Measurements from ENCODE around the gene DDX1. TPM values are rescaled to one million over a fixed set of nuclear protein-coding genes. Genes with fewer than 3 reads are reported as not detected.
"Not testable (repeated sequence)": the region's sequence is repeated elsewhere in the genome, so short reads cannot be mapped to it uniquely, and the experiment has no call there.

Gene DDX1
- total RNA-seq, 1 donor from 2014 or later = 130 TPM

DNA sequence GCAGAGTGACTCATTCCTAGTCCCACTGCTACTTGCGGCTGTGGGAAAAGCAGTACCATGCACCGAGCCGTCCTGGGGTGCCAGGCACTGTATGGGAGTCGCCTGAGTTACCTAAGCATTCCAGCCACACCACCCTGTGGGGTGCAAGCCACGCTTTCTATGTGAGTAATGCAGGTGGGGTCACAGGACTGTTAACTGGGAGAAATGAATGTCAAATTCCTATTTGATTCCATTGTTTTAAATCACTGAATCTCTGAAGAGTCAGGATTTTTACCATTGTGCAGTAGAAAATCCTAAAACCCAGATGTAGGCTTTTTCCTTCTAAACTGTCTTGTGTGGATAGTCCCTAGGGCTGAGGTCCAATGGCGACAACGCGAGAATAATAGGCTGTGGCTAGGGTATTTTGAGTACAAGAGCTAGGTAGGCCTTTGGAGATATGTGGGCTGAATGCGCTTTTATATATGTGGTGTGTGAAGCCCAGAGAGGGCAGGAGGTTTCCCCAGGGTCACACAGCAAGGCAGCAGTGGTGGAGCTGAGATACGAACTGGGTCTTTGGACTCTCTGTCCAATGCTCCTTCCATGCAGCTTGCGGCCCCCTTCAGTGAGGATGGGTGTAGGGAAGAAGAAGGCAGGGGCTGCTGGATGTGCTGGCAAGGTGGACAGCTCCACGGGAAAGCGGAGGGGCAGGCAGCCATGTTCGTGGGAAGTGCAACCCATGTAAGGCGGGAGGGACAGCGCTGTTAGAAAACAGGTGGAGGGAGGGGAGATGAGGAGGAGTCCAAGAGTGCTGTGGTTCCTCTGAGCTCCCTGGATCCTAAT, 83.2 kb downstream of the DDX1 start:
- peak; percentile 99 for DNase-seq (ENCODE audit: low read depth)

DNA sequence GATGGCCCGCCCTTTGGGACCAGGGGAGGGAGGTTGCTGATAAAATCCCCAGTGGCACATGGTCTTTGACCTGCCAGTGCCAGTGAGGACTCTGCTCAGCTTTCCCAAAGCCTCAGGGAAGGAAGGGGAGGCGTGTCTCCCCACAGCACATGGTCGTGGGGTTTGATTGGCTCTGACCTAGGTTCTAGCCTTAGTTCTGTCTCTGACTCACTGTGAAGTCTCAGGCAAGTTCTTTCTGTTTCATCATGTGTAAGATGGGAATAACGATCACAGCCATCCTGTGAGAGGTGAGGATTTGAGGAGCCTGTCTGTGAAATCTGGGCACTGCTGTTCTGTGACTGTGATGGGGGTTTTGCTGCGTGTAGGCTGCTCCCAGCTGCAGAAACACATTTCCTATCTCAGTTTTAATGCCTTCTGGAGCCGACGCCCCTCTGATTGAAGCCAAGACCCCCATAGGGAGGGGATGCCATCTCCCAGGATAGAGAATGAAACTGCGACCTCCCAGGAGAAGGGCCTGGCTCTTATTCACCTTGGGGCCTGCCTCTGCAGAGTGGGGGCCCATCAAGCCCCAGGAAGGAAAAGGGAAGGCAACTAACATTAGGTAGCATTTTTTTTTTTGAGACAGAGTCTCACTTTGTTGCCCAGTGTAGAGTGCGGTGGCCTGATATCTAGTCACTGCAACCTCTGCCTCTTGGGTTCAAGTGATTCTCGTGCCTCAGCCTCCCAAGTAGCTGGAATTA, 84.0 kb downstream of the DDX1 start:
- DNase-seq (ENCODE audit: low read depth) = peak; percentile 93

DNA sequence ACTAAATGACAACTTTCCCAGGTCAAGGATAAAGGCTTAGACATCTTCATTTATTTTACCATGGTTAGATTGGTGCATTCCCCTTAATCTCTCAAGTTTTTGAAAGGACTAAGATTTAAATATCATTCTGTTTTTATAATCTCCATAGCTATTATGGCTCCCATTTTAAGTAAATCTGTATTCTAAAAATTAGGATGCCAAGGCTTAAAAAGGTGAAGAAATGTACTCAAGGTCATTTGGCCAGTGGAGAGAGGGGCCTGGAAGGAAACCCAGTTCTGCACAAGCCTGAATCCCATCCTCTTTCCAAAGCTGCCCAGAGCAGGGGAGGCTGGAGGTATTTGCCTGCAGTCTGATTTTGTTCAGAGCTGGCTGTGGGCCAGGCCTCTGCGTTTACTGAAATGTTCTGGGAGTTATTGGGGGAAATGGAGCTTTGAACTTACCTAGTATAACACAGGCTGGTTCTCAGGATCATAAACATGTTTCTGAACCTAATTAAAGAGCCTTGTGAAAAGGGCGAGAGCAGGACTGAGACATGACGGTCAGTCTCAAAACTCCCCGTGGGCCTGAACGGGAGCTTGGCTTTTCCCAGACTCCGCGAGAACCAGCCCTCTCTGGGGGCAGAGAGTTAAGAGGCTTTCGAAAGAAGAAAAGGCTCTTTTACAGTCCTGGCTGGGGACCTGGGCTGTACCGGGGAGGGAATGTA, 85.6 kb downstream of the DDX1 start:
- DNase-seq (ENCODE audit: low read depth) = peak; percentile 46

DNA sequence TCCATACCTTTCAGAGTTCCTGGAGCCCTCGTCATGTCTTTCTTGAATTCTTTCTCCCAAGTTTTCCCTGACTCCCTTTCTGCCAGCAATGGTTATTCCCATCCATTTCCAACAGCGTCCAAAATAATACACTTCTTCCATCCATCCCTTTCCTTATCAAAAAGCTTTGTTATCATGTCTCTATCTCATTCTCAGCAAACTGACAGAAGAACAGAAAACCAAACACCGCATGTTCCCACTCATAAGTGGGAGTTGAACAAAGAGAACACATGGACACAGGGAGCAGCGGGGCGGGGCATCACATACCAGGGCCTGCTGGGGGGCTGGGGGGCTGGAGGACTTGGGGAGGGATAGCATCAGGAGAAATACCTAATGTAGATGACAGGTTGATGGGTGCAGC, 86.7 kb downstream of the DDX1 start:
- DNase-seq (ENCODE audit: low read depth) = no peak

DNA sequence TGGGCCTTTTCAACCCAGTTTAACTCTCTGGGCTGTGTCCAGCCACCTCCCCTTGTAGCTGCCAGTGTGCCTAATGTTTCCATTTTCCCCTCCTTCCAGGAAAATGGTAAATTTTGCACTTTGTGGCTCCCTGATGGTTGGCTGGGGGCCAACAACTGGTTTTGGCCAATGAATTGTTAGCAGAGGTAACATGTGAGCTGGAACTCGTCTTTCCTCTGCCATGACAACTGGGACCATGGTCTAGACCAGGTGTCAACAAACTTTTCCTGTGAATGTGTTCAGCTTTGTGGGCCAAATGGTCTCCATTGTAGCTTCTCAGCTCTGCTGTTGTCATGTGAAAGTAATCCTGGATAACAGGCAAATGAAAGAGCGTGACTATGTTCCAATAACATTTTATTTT, 87.2 kb downstream of the DDX1 start:
- no peak for DNase-seq (ENCODE audit: low read depth)

DNA sequence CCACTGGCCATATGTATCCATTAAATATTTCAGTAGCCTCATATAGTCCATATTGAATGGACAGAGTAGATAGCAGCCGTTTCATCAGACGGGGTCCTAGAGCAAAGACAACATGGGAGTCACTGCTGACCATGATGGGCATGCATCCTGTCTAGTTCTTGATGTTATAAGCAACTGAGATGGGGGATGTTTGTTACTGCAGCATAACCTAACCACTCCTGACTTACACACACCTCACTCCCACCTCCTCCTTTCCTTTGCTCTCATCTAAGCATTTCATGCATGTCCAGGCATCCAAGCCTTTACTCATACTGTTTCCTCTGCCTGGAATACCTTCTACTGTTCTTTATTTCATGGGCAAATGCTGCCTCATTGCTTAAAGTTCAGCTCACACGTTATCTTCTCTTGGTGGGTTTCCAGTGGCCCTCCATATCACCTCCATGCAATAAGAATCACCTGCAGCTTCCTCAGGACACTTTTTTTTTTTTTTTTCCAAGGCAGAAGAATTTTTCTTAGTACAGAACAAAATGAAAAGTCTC, 87.8 kb downstream of the DDX1 start:
- DNase-seq (ENCODE audit: low read depth) = no peak

DNA sequence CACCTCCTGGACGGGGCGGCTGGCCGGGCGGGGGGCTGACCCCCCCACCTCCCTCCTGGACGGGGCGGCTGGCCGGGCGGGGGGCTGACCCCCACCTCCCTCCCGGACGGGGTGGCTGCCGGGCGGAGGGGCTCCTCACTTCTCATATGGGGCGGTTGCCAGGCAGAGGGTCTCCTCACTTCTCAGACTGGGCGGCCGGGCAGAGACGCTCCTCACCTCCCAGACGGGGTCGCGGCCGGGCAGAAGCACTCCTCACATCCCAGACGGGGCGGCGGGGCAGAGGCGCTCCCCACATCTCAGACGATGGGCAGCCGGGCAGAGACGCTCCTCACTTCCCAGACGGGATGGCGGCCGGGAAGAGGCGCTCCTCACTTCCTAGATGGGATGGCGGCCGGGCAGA, 88.5 kb downstream of the DDX1 start:
- not testable (repeated sequence) for DNase-seq (ENCODE audit: low read depth)

Other genes starting within 250 kb of the DDX1 start
- 86.4 and 87.3 TPM in 2 replicates for gene NBAS, start 30.5 kb upstream of the DDX1 start, total RNA-seq

All from renal cortical epithelial cell (primary cell).